Measurements from ENCODE around the gene RBM23.

GRCh38 chr14:22870811-22871223 is 48.1 kb downstream of the RBM23 start:
- TF ChIP-seq TCF12 (IDR thresholded peaks at IDR 0.05; ENCODE audit: low read depth) (no peak), EGR1 (IDR thresholded peaks at IDR 0.05) (no peak), NFIC (IDR thresholded peaks at IDR 0.05) (no peak), REST (IDR thresholded peaks at IDR 0.05; ENCODE audit: low read depth) (no peak), EP300 (IDR thresholded peaks at IDR 0.05; ENCODE audit: borderline replicate concordance) (no peak), MAX (IDR thresholded peaks at IDR 0.05) (no peak), CEBPB (IDR thresholded peaks at IDR 0.05) (no peak), RAD21 (IDR thresholded peaks at IDR 0.05; ENCODE audit: low read depth) (no peak)

Measured in Ishikawa (cell line).